Stimulated activated CD8-positive, alpha-beta memory T cell treated with anti-CD3 and anti-CD28 coated beads, Interleukin-12 subunit alpha, Interleukin-12 subunit beta, amount 100 ng/mL, for 24 hours (primary cell): ENCODE measurements around the gene OSR1.

Experiments
- DNase-seq: peaks from one replicate; pipeline ENCODE4 v3.0.0-alpha.2; 2020; ENCODE audit errors: extremely low read depth

OSR1 gene

DNA sequence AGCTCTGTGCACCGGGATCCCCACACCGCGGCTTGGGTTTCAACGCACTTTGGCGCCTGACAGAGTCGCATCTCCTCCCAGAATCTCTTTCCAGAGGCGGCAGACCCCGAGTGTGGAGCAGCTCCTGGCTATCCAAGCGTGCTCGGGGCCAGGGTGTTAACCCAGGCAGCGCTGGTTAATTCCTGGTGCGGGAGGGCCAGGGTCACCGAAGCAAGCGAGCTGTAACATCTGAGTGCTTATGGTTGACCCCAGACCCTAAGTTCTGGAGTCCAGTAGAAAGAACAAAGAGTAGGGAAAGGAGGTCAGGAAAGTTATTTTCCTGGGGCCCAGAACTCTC, 566 bp upstream of the OSR1 start:
- DNase-seq: no peak

DNA sequence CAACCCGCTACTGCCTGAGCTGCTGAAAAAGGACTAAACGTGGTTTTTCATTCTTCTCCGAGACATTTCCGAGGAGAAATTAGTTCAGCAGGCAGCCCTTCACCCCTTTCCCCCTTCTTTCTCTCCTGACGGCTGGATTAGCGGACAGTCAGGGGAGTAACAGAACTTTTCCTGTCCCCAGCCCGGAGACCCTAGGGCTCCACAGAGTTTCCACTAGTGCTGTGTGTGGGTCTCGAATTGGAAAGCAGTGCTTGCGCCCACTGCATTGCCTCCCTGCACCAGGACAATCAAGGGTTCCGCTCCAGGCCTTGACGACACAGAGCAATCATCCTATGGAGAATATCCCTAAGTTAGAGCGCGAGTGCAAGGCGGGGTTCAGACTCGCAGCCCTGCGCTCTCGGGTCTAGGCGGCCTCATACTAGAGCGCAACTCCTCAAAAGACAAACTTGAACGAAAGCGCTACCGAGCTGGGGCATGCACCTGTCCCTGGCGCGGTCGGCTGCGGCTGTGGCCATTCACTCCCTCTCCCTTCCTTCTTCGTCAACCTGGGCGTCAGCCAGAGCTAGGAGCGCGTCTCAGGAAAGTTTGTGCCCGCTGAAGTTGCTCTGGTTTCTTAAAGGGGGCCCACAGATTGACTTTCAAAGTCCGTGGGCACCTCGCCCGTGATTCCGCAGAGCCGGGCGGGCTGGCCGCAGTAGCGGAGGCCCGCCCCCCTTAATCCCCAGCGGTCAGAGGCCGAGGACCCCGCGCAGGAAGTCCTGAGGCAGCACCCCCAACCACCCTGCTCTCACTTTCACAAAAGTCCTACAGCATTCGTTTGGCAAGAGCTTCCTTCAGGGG, 801 bp downstream of the OSR1 start:
- no peak for DNase-seq

DNA sequence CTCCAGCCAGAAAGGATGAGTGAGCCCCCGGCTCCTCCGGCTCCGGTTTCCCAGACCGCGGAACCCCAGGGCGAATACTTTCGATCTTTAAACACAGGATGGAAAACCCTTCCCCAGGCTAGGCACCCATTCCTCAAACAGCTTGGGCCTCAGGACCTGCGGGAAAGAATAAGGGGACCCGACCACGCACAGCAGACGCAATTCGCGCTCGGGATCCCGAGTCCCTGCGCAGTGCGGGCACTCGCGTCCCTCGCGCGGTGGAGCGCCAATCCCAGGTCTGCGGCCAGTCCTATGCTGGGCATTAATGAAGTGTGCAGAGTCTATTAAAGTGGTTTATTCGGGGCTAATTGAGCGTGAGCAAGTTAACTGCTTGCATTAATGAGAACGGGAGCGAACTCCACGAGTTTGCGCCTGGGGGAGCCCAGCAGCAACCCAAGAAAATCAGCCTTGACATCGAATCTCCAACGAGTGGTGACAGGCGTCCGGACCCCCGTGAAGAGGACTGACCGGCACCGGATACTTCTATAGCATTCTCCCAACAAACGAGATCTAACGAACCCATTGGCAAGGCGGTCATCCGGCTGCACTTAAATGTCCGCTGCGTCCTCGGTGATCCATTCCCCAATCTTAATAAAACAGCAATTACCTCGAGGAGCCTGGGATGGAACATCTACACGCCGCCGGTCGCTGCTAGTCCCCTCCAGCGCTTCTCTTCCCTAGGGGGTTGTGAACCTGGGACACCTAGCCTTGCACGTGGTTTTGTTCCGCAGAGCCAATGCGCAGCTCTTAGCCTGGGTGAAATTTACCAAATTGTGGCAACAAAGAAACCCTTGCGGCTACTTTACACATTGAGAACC, 1.6 kb downstream of the OSR1 start:
- DNase-seq: no peak

DNA sequence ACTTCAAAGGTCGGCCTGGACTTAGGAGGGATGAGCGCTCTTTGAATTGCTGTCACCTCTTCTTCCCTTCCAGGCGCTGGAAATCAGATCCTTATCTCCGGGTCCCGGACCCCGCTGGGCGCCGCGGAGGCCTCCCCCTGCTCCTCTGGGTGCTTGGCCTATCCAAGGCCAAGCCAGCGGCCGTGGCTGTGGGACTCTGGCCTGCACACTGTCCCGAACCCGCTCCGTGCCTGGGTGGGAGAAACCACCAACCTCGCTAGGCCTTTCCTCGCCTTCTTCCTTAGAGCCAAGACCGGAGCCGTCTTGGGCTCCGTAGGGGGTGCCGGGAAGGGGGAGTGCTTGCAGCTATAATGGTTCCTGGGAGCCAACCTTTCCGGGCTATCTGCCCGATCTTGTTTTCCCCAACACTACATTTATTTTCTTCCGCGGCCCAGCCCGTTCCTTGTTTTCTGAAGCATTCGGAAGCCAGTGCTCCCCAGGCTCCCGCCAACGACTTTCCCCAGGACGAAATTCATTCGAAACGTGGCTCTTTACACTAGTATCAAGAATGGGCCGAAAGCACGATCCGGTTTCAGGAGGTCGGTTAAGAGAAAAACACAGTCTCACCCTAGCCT, 2.4 kb downstream of the OSR1 start:
- no peak for DNase-seq

DNA sequence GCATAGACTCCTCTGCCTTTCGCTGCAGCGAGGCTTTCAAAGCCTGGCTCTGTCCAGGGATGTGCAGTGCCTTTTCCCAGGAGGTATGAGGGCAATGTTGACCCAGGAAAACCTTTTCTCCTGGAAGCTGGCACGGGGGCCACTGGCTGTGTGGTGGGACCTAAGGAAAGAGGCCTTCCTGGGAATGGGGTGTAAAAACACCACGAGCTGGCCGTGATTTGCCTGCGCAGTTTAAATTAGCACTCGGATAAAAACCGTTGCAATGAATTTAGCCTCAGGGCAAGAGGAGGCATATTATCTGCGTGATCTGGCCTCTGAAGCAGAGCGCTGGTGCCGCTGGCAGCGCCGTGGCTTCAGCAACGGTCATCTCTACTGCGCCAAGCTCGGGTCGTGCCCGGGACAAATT, 3.0 kb downstream of the OSR1 start:
- no peak for DNase-seq

DNA sequence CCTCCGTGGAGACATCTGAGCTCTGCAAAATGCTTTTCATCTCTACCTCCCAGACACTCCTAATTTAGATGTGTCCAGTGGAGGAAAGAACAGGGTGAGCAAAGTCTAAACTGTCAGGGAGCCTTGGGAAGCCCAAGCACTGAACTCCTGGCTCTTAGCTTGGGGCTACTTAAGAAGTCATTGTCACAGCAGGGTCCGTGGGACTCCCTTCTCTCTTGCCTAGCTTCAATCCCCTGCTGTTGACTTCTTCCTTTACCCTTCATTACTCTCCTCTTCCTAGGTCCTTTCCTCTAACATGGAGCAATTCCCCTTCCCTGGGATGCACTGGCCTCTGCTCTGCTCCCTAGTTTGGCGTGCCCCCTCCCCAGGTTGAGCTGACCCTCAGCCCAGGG, 3.4 kb downstream of the OSR1 start:
- DNase-seq: no peak

DNA sequence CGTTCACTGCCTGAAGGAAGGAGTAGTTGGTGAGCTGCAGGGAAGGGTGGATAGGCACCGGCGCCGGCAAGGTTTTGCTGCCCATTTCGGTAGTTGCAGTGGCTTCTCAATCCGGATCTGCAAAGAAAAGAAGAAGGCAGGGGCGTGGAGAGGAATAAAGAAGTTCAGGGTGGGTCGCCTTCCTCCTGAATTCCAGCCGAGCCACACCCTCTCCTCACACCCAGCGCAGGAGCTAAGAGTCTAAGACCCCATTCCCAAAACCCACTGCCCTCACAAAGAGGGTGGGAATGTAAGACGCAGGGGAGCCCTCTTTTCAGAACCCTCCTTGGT, 4.7 kb downstream of the OSR1 start:
- DNase-seq: no peak

DNA sequence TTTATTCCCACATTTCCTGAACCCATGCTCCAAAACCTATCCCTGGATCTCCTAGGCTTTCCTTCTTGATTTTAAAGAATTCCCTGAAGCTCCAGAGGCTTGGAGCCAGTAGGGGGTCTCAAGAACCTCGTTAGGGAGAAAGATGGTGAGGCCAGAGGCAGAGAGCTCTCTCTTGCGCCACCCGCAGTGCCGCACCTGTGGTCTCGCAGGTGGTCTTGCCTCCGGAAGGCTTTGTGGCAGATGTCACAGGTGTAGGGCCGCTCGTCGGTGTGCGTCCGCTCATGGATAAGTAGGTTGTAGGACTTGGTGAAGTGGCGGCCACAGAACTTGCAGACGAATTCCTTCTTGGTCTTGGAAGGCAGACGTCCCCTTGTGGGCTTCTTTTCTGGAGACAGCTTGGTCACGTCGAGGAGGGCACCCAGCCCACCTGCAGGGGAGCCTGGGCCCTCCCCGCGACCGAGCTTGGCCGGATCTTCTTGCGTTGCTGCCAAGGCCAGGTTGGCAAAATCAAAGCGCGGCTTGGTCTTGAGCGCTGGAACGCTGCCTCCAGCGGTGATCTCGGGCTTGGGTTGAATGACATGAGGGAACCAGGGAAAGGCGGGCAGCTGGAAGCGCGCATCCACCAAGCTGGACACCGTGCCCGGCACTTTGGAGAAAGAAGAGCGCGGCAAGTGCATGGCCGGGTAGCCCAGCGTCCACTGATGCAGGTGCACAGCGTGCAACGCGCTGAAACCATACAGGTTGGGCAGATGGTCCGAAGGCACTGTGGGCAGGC, 5.3 kb downstream of the OSR1 start:
- no peak for DNase-seq

DNA sequence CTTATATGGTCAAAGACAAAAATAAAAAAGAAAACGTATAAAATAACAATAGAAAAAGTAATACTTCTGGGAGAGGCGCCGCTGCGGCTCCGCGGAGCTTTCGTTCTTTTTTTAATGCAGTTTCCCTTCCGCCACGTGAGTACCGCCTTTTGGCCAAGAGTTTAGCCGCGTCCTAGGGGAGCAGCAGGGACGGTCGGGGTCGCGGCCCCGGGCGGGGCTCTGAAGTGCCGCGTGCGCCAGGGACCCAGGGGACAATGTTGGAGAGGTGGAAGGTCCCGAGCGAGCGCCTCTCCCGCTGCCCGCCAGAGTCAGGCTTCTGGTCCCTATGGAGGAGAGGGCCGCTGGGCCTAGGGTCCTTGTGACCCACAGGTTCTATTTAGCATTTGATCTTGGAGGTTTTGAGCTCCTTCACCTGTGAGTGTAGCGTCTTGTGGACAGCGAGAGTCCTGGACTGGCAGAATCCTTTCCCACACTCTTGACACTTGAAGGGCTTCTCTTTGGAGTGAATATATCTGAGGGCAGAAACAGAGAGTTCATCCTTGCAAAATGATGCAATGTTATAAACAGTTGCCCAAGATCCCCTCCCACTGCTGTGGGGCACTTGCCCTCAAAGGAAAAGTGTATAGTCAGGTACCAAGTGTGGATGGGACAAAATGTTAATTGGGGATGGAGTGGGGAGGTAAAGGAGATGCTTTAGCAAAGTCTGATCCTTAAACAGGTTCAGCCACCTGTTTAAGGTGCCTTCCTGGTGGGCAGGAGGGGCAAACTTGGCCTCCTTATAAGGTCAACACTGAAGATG, 6.3 kb downstream of the OSR1 start:
- DNase-seq: no peak

DNA sequence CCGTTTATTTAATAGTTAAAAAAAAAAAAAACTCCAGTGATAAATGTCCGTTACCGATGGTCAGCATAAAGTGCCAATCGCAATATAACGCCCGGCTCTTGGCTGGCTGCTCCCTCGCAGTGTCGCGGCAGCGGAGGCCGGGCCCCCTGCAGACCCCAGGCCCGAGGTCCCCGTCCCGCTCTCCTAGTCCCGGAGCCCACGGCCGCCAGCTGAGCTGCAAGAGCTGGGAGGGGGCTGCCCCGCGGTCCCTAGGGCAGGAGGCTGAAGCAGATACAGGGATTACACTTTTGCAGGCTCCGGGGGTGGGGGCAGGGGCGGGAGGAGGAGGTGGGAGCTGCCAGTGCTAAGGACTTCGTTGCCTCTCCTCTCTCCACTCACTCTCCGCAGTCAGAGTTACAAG, 6.9 kb downstream of the OSR1 start:
- DNase-seq: no peak

DNA sequence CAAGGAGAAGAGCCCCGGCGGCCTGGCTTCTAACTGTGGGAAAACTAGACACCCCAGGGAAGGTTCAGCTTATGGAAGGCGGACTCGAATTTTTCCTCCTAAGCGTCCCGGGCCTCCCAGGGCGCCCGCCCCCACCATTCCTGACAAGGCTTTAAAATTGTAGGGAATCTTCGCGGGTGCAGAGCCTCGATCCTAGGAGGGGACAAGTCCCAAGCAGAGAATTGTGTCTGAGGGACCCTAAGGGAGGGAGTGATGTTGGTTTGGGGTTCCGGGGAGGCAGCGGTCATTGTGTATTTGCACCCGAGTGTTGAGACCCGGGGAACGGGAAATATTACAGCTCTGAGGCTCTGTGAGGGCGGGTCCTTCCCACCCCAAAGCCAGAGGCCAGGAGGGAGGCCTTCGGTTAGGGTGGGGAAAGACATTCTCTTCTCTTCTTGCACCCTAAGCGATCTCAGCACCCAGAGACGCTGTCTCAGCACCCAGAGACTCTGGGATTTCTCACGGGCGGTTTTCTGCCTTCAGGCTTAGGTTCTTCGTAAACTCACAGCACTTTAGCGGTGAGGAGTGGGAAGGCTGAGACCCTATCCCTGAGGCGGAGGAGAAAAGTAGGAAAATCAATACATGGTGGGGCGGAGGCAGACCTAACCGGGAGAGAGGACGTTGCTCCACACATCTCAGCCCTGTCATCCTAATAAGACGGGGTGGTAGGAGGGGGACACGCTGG, 7.6 kb downstream of the OSR1 start:
- no peak for DNase-seq

DNA sequence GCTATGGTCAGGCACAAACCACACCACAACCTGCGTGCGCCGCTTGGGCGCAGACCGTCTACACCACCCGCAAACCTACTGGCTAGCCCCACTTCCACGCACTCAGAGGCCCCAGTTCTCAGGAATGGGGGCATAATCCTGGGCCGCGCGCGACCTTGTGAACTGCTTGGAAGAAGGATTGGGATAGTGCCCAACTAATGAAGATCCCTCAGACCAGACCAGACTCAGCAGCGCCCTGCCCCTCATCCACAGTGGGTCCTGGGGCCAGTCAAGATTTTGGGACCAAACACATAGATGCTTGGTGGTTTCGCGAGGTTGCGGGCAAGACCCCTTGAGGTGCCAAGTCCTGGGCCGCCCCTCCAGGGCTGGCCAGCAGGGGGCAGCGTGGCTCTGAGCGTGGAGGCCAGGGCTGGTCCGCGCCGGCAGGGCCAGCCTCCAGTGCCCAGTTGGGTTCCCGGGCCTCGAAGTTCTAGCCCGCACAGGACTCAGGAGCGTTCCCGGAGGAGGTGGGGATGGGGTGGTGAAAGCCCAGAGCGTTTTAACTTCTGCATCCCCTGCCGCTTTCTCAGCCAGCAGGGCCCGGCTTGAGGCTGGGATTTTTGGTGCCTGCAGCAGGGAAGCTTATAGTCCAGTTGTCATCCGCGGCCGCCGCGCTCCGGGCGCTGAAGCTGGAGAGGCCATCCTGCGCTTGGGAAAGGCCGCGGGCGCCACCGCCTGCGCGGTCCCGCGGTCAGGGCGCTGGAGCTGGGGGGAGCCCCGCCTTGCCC, 8.3 kb downstream of the OSR1 start:
- no peak for DNase-seq

DNA sequence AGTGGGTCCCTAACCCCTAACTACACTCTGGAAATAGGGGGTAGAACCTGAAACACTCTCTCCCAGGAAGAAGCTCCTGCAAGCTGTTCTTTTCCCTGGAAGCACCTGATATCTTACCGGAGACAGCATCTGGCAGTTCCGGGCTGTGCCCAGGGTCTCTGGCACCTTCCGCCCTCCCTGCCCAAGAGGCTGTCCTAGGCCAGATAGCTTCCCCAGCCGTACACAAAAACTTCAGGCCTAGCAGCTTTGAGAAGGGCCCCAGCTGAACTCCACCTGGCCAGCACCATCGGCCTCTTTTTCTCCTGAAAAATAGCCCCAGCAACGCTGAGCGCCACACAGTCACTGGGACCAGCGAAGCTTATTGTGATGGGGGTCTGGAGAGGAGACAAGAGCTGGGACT, 9.7 kb downstream of the OSR1 start:
- no peak for DNase-seq

DNA sequence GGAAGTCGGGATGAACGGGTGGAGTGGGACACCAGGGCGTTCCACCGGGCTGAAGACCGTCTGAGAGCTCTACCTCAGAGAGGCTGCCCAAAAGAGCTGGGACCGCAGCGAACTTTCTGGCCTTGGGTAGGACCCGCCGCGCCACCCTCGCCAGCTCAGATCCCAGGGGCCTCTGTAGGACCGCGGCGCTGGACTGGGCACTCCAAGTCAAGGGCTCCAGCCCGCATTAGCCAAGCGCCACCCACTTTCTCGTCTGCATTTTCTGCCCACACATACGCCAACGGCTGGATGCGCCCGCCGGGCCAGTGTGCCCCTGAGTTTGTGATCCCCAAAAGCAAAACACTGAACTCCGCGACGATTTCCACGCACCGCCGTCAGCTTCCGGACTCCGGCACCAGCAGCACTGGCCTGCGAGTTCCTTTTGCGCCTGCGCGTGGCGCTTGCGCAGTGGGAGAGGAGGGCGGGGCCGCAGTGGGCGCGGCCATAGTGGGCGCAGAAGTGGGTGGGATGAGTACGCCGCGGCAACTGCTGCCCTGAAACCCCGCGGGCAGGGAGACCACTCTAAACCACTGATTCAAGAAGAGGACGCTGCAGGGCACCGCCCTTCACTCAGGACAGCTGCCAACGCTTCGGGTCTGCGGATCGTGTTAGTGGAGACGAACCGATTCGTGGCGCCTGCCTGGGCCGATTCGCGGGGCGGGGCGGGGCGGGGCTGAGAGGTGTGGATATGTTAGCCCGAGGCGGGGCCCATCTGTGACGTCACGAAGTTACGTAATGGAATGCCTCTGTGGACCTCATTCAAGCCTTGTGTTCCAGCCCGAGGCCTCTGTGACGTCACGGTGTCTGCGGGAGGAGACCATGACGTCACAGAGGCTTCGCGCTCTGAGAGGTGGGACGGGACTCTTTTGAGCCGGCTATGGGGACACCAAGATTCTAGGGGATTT, 10.5 kb downstream of the OSR1 start:
- DNase-seq: peak; percentile 82

DNA sequence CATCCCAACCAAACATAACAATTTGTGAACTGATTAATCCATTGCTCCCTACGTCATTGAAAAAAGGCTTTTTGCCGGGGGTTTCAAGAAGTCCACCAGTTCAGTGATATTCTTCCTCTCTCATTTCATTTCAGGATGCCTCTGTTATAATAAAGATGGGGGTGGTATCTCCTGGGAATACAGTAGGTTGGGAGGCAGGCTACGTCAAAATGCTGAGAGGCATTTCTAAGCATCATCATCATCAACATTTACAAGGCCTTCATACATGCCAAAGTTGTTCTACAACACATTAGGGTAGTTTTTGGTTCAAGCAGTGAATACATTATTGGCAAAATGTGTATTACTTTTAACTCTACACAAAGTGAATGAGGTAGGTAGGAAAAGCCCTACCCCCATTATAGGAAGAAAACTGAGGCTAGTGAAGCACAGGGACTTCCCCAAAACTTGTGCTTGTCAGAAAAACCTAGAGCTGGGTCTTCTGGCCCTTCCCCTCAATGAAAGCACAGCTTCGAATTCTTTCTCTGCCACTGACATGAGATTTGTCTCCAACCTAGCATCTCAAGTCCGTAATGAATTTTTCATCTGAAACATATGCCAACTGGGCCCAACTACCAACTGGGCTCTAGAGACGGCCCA, 11.3 kb downstream of the OSR1 start:
- DNase-seq: no peak

DNA sequence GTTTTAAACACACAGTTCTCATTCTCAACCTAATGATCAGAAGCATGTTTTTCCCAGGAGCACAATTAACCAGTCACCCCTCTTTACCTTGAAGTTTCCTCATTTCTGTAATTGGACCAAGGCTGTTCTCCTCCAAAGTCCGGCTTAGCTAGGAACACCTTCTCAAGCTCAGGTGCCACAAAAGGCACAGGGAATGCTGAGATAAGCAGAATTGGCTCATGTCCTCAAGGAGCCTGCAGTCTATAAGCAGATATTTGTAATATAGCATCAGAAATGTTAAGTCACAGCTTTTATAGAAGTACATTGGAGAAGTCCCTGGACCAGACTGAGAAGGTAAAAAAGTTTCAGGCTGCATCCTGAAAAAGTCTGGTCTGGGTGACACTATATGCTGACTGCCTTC, 20.7 kb downstream of the OSR1 start:
- no peak for DNase-seq

DNA sequence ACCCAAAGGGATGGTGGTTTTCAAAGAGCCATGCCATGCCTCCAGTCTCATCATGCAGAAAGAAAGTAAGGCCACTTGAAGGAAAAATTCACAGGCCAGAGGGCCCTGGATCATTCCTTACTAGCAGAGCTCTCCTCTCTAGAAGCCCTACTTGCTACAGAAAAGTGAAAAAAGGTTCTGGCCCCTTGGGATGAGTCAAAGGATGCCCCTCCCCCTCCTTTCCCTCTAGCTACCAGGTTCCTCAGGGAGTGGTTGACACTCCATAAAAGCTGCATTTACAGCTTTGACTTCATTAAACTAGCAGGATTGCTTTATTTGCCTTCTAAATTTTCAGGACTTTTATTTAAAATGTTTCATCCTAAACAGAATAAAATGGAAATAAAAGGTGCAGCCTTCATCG, 21.2 kb downstream of the OSR1 start:
- DNase-seq: no peak

DNA sequence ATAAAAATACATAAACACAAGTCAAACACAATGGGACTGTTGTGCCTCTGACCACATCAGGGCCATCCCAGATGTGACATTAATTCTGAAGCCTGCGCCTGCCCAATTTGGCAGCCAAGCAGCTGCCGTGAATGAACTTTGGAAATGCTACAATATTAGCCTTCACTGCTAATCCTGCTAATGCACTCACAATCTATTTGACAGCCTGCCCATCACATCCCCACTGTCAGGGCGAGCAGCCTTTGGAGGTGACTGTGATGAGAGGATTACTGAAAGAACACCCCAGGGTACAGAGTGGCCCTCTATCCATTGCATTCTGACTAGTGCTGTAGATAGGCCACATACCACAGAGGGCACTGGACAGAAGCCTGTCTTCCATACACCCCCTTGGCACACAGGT, 21.6 kb downstream of the OSR1 start:
- DNase-seq: no peak
